ENCODE data around the gene SH2D4B.

DNA sequence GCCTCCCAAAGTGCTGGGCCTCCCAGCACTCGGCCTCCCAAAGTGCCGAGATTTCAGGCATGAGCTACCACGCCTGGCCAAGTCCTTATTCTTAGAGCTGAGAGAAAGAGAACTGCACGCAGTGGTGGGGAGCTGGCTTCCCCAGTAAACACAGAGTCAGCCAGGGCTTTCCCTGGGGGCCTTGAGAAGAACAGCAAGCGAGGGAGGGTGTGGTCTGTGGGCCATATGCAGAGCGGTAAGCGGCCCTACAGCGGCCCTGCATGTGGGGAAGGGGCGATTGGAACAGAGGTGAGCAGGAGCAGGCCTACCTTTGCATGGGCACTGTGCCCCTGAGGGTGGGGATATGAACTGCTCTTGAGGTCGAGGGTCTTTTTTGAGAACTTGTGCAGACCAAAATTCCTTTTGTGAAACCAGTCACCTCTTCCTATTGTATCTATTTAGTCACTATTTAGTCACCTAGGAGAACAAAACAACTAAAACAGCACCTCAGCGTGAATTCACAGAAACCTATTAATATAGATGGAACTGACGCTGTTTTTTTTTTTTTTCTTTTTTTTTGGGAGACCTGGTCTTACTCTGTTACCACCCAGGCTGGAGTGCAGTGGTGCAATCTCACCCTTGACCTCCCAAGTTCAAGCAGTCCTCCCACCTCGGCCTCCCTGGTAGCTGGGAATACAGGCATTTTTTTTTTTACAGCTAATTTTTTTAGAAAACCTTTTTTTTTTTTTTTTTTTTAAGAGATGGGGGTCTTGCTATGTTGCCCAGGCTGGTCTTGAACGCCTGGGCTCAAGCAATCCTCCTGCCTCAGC lies 36.9 kb upstream of the SH2D4B start:
- TF ChIP-seq, protein P1, sequence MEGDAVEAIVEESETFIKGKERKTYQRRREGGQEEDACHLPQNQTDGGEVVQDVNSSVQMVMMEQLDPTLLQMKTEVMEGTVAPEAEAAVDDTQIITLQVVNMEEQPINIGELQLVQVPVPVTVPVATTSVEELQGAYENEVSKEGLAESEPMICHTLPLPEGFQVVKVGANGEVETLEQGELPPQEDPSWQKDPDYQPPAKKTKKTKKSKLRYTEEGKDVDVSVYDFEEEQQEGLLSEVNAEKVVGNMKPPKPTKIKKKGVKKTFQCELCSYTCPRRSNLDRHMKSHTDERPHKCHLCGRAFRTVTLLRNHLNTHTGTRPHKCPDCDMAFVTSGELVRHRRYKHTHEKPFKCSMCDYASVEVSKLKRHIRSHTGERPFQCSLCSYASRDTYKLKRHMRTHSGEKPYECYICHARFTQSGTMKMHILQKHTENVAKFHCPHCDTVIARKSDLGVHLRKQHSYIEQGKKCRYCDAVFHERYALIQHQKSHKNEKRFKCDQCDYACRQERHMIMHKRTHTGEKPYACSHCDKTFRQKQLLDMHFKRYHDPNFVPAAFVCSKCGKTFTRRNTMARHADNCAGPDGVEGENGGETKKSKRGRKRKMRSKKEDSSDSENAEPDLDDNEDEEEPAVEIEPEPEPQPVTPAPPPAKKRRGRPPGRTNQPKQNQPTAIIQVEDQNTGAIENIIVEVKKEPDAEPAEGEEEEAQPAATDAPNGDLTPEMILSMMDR (IDR thresholded peaks at IDR 0.05; ENCODE audit: low read length) = no peak
- no peak for TF ChIP-seq EZH2 (IDR thresholded peaks at IDR 0.05; ENCODE audit: borderline replicate concordance, low read length)

Data from OCI-LY1 (cell line).